Gastroesophageal sphincter (tissue), 4 donors: ENCODE measurements around the gene IKZF2. TPM values are rescaled to one million over a fixed set of nuclear protein-coding genes. Genes with fewer than 3 reads are reported as not detected.
A peak's percentile ranks its signal among the peaks of the same experiment; 100 is the strongest.

ENCODE experiments used
- ATAC-seq: fragments of 150-250 bp; one replicate; pipeline ENCODE4 v1.9.1; 2016; ENCODE audit warnings: mild to moderate bottlenecking, moderate library complexity
- H3K27ac ChIP-seq, 4 donors: fragments of 200-600 bp; sonication (generic) in 3 of 4; 1 replicate in 3 of 4; 2 replicates in 1 of 4; pipeline ENCODE4 v1.5.1; 2016 to 2019
- H3K27me3 ChIP-seq: fragments of 200-600 bp; sonication (generic); one replicate; pipeline ENCODE4 v1.5.1; 2019
- H3K36me3 ChIP-seq, 2 donors: fragments of 200-600 bp; sonication (generic); one replicate each; pipeline ENCODE4 v1.5.1; 2019; ENCODE audit warnings: control low read depth in 1 of 2
- H3K4me1 ChIP-seq, 3 donors: fragments of 200-600 bp; sonication (generic); 1 replicate in 2 of 3; 2 replicates in 1 of 3; pipeline ENCODE4 v1.5.1; 2016 to 2019; ENCODE audit warnings: control low read depth in 2 of 3
- H3K4me3 ChIP-seq, 2 donors: fragments of 200-600 bp; sonication (generic); one replicate each; pipeline ENCODE4 v1.5.1; 2019; ENCODE audit warnings: mild to moderate bottlenecking in 1 of 2, moderate library complexity in 1 of 2
- H3K9me3 ChIP-seq, 3 donors: fragments of 200-600 bp; sonication (generic); one replicate each; pipeline ENCODE4 v1.5.1; 2017 to 2019; ENCODE audit warnings: control low read depth in 2 of 3
- EP300 ChIP-seq: sonication (generic); formaldehyde crosslinking; IDR thresholded peaks from one replicate; pipeline ENCODE4 v1.6.1; 2017; ENCODE audit warnings: antibody characterized with exemption, mild to moderate bottlenecking
- POLR2A ChIP-seq, 2 donors: fragments of 450-650 bp; IDR thresholded peaks; one replicate each; pipeline ENCODE4 v1.6.1; 2017; ENCODE audit warnings: antibody characterized with exemption in 2 of 2, mild to moderate bottlenecking in 2 of 2, moderate library complexity in 1 of 2
- POLR2AphosphoS5 ChIP-seq: sonication (generic); formaldehyde crosslinking; IDR thresholded peaks from one replicate; pipeline ENCODE4 v1.6.1; 2017; ENCODE audit warnings: antibody characterized with exemption
- WGBS, 2 donors: methylation state at CpG; one replicate each; pipeline ENCODE4 v1.1.5; 2018; ENCODE audit warnings: low coverage in 1 of 2; 5-methylcytosine and 5-hydroxymethylcytosine counted together
- total RNA-seq, 4 donors: library from RNA; depleted of rRNA; stranded (reverse); fragments of >200 nt; gene quantifications; one replicate each; pipeline ENCODE4 v1.1.0, GENCODE V29; 2016
- TF ChIP-seq, protein P1 (sequence below), 4 experiments: fragments of 200-600 bp in 2 of 4; fragments of 450-650 bp in 2 of 4; sonication (generic) in 1 of 4; IDR thresholded peaks; one replicate each; pipeline ENCODE4 v1.5.1; 2017 to 2019; ENCODE audit warnings: antibody characterized with exemption in 4 of 4, mild to moderate bottlenecking in 2 of 4, moderate library complexity in 2 of 4

IKZF2 gene
- total RNA-seq, 4 donors from 2014 or later = 4.2 to 11.6 (median 9.6) TPM

DNA sequence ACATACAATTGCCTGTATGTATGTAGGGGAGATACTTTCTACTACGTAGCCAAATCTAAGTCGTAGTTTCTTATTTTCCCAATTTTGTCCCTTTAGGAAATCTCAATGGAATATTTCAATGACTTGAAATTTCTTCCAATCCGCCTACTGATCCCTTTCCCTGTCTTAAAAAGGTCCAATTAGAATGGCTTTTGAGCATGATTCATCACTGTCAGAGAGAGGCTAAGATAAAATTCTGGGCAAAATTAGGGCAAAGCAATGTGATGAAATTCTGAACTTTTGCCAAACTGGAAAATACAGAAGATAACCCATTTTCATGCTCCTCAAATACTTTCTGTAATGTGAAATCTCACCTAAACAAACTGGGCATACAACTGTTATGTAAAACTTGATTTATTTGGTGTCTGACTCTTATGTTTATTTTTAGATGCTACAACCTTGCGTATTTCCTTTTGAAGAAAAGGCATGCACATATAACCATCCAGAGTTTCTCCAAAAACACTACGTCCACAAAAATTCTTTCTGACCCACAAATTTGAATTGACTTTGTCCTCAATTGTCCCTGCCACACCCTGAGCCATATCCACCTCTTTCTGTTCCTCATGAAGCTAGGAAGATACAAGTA is 147.1 kb downstream of the IKZF2 start:
- Histone ChIP-seq H3K27me3 (no peaks in the 10 kb centered on the region), H3K9me3 (no peaks in the 10 kb centered on the region), H3K27ac (no peak overlapping the region), H3K36me3 (peaks cover 0 to 11% of the 10 kb centered on the region in 2 donors), H3K4me3 (no peak overlapping the region), H3K4me1 (peaks cover 3 to 27% (median 5%) of the 10 kb centered on the region in 3 donors)
- ATAC-seq = no peak
- WGBS, 2 donors = 76 to 79% methylated on average over 5 of the region's 5 CpGs
- TF ChIP-seq EP300 (no peak), POLR2AphosphoS5 (no peak), POLR2A (IDR thresholded peaks at IDR 0.05) (no peak)
- TF ChIP-seq, protein P1, sequence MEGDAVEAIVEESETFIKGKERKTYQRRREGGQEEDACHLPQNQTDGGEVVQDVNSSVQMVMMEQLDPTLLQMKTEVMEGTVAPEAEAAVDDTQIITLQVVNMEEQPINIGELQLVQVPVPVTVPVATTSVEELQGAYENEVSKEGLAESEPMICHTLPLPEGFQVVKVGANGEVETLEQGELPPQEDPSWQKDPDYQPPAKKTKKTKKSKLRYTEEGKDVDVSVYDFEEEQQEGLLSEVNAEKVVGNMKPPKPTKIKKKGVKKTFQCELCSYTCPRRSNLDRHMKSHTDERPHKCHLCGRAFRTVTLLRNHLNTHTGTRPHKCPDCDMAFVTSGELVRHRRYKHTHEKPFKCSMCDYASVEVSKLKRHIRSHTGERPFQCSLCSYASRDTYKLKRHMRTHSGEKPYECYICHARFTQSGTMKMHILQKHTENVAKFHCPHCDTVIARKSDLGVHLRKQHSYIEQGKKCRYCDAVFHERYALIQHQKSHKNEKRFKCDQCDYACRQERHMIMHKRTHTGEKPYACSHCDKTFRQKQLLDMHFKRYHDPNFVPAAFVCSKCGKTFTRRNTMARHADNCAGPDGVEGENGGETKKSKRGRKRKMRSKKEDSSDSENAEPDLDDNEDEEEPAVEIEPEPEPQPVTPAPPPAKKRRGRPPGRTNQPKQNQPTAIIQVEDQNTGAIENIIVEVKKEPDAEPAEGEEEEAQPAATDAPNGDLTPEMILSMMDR (IDR thresholded peaks at IDR 0.05) = no peak

DNA sequence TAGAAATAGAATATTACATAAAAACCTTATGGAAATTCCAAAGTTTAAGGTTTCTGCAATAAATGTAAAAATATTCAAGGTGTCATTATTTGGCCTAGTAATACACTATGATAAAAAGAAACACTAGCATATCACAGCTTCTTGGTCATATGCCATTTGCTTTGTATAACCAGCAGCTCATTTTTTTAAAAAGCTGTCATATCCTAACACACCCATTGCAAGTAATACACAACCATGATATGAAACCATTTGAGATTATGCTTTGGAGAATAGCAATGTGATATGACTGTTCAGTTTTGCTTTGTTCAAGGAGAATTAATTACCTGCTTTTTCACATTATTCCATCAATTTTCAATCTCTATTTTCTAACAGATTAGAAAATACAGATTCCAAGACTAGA is 149.0 kb downstream of the IKZF2 start:
- TF ChIP-seq POLR2AphosphoS5 (no peak), EP300 (no peak), POLR2A (IDR thresholded peaks at IDR 0.05) (no peak)
- TF ChIP-seq, protein P1 (IDR thresholded peaks at IDR 0.05) = no peak
- no peak overlapping the region for H3K4me3 ChIP-seq
- no peak overlapping the region for H3K27ac ChIP-seq
- H3K9me3 ChIP-seq = no peaks in the 10 kb centered on the region
- ATAC-seq = no peak
- H3K4me1 ChIP-seq = peaks cover 3 to 27% (median 5%) of the 10 kb centered on the region in 3 donors
- H3K27me3 ChIP-seq = no peaks in the 10 kb centered on the region
- peaks cover 0 to 6% of the 10 kb centered on the region in 2 donors for H3K36me3 ChIP-seq

DNA sequence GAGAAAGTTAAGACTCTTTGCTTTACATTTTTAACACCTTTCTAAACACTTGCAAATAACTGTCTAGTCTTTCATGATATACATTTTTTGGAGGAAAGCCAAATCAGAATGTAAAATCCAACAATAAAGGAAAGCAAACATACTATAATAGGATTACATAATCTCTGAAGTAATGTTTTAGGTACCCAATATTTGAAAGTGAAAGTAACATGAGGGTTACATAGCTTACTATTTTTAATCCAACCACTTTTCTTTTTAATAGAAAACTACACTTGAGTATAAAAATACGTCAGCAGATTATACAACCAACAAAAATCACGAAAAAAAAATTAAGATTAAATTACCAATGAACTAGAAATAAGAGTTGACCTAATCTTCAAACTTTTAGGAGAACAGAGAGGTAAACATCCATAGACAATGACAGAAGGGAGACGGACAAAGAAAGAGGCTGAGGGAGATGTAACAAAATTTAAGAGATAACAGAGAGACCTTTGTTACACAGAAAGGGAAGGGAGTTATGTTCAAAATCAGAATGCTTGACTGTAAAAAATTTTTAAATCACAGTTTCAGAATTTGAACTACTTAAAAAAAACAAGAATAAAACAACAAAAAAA is 150.0 kb downstream of the IKZF2 start:
- H3K27me3 ChIP-seq = no peaks in the 10 kb centered on the region
- peaks cover 3 to 27% (median 5%) of the 10 kb centered on the region in 3 donors for H3K4me1 ChIP-seq
- H3K9me3 ChIP-seq = no peaks in the 10 kb centered on the region
- no peak for ATAC-seq
- H3K36me3 ChIP-seq = no peaks in the 10 kb centered on the region
- peak overlapping the region in 1 of 2 donors; percentile 14 for H3K4me3 ChIP-seq
- WGBS, 2 donors = 19 to 22% methylated on average over 3 of the region's 3 CpGs
- peak overlapping the region in 2 of 4 donors; percentile 12 to 16 for H3K27ac ChIP-seq
- TF ChIP-seq EP300 (no peak), POLR2AphosphoS5 (no peak), POLR2A (IDR thresholded peaks at IDR 0.05) (no peak)
- TF ChIP-seq, protein P1 (IDR thresholded peaks at IDR 0.05) = no peak

DNA sequence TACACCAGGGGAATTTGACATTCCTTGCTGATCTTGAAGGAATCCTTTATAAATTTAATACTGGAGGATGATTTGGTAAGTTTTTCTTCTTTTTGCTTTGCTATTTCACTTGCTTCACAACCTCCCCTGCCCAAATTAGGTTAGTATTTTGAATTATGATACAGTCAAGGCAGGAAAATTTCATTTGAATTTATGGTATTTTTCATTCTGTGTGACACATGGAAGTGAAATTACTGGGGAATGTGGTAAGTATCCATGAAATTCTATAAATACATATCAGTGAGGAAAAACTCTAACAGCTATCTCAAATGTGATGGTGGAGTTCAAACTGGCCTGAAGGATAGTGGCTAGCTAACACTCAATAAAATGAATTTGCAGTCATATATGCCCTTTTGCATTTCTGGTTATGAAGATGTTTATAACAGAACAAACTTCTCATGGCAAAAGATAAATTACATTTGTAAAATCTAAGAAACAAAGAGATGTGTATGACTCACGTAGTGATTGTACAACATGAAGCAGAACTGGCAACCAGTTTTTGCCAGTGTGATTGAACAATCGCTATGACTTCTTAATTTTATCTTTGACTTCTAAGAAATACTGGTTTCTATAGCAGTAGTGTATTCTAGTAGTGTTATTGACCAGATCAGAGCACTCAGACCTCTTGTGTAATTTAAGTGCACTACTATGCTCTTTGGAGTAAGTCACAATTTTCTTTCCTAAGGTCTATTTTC is 152.6 kb downstream of the IKZF2 start:
- H3K27ac ChIP-seq = no peak overlapping the region
- no peaks in the 10 kb centered on the region for H3K9me3 ChIP-seq
- H3K36me3 ChIP-seq = no peaks in the 10 kb centered on the region
- no peak overlapping the region for H3K4me3 ChIP-seq
- no peaks in the 10 kb centered on the region for H3K27me3 ChIP-seq
- ATAC-seq = no peak
- no peak for TF ChIP-seq POLR2A (IDR thresholded peaks at IDR 0.05)
- TF ChIP-seq, protein P1 (IDR thresholded peaks at IDR 0.05) = no peak
- 62 to 71% methylated on average over 2 of the region's 2 CpGs for WGBS, 2 donors
- H3K4me1 ChIP-seq = peaks cover 3 to 27% (median 5%) of the 10 kb centered on the region in 3 donors
